Thoracic aorta (tissue), 2 donors: Measurements from ENCODE around the gene LSM6. TPM values are rescaled to one million over a fixed set of nuclear protein-coding genes. Genes with fewer than 3 reads are reported as not detected.
A peak's percentile ranks its signal among the peaks of the same experiment; 100 is the strongest.

Experiments used
- ATAC-seq: fragments of 150-250 bp; one replicate; pipeline ENCODE4 v1.8.0; 2017; ENCODE audit warnings: low read depth; ENCODE audit not compliant: insufficient number of reproducible peaks, low FRiP score
- DNase-seq: peaks from one replicate; pipeline ENCODE4 v3.0.0-alpha.2; 2020; ENCODE audit warnings: low spot score
- H3K27ac ChIP-seq, 2 donors: fragments of 200-600 bp; sonication (generic); 1 replicate in 1 of 2; 2 replicates in 1 of 2; pipeline ENCODE4 v1.5.1; 2016; ENCODE audit warnings: mild to moderate bottlenecking in 2 of 2, moderate library complexity in 2 of 2
- H3K27me3 ChIP-seq: fragments of 200-600 bp; sonication (generic); replicated peaks from 2 replicates; pipeline ENCODE4 v1.6.0; 2016; ENCODE audit warnings: mild to moderate bottlenecking; ENCODE audit not compliant: insufficient read depth
- H3K36me3 ChIP-seq: fragments of 200-600 bp; sonication (generic); one replicate; pipeline ENCODE4 v1.5.1; 2016
- H3K4me1 ChIP-seq, 2 donors: fragments of 200-600 bp; sonication (generic); 1 replicate in 1 of 2; 2 replicates in 1 of 2; pipeline versions ENCODE4 v1.5.1 to v1.6.0; 2016; ENCODE audit warnings: low read depth in 2 of 2, mild to moderate bottlenecking in 1 of 2; ENCODE audit not compliant: control insufficient read depth in 1 of 2
- H3K4me3 ChIP-seq: fragments of 200-600 bp; sonication (generic); 2 replicates; pipeline ENCODE4 v1.5.1; 2016; ENCODE audit warnings: mild to moderate bottlenecking
- H3K9me3 ChIP-seq: fragments of 200-600 bp; sonication (generic); 2 replicates; pipeline ENCODE4 v1.5.1; 2016
- CTCF ChIP-seq: fragments of 200-600 bp; sonication (generic); IDR thresholded peaks from one replicate; pipeline ENCODE4 v1.5.1; 2019; ENCODE audit warnings: antibody characterized with exemption
- total RNA-seq, 2 donors: library from RNA; depleted of rRNA; stranded (reverse); fragments of >200 nt; gene quantifications; one replicate each; pipeline versions ENCODE4 v1.1.0 to v1.2.3, GENCODE V29; 2016

Gene LSM6
- 10 to 100 TPM; 20.6 to 54.4 TPM for total RNA-seq

- Histone ChIP-seq H3K9me3 (no peaks in the 10 kb centered on the region), H3K4me1 (peaks cover 6 to 29% of the 10 kb centered on the region in 2 donors), H3K27me3 (no peaks in the 10 kb centered on the region), H3K4me3 (peak within 1 kb of the TSS; percentile 98), H3K36me3 (no peaks in the 10 kb centered on the region), H3K27ac (peak within 1 kb of the TSS; percentile 86)
- ATAC-seq (peak; percentile 70), DNase-seq (peak; percentile 20)
- peak; percentile 27 for TF ChIP-seq CTCF
These were observed at the start of gene LSM6 for GRCh38 chr4:146175541-146176453. Gene LSM6 (plus strand): TSS chr4:146175718. CDS start chr4:146182922, 7,204 bp downstream.

DNA sequence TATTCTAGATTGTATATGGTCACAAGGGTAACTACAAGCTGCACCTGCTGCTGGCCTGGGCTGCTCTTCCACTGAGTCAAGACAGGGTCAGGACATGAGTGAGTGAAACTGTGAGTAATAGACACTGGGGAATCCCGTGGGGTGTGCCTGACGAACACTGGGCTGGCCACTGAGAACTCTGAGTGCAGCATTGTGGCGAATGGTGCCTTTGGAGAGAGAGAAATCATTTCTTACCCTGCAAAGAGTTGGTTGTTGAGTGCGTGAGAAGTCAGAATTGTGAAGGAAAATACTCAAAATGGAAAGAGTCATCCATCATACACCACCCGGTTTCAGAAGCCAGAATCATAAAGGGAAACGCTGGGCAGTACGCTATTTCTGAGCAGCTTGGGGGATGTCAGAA is 43.1 kb upstream of the LSM6 start:
- no peak overlapping the region for H3K4me3 ChIP-seq
- no peak for TF ChIP-seq CTCF
- no peak overlapping the region for H3K27ac ChIP-seq
- DNase-seq: no peak
- ATAC-seq: no peak
- H3K27me3 ChIP-seq: no peaks in the 10 kb centered on the region
- H3K36me3 ChIP-seq: no peaks in the 10 kb centered on the region
- peaks cover 0 to 7% of the 10 kb centered on the region in 2 donors for H3K4me1 ChIP-seq
- no peaks in the 10 kb centered on the region for H3K9me3 ChIP-seq

- H3K4me1 ChIP-seq: peaks cover 0 to 7% of the 10 kb centered on the region in 2 donors
- DNase-seq (no peak), ATAC-seq (no peak)
- no peak for TF ChIP-seq CTCF
- no peaks in the 10 kb centered on the region for H3K9me3 ChIP-seq
- no peak overlapping the region for H3K27ac ChIP-seq
- no peaks in the 10 kb centered on the region for H3K36me3 ChIP-seq
- no peaks in the 10 kb centered on the region for H3K27me3 ChIP-seq
- H3K4me3 ChIP-seq: no peak overlapping the region
These were observed 40.6 kb upstream of the LSM6 start for GRCh38 chr4:146134761-146135445.

- no peak for TF ChIP-seq CTCF
- no peak for ATAC-seq
- Histone ChIP-seq H3K27ac (no peak overlapping the region), H3K27me3 (no peaks in the 10 kb centered on the region), H3K4me1 (peaks cover 0 to 7% of the 10 kb centered on the region in 2 donors), H3K4me3 (no peak overlapping the region), H3K9me3 (no peaks in the 10 kb centered on the region), H3K36me3 (no peaks in the 10 kb centered on the region)
- no peak for DNase-seq
These were observed 39.6 kb upstream of the LSM6 start for GRCh38 chr4:146135941-146136340.

- H3K36me3 ChIP-seq: no peaks in the 10 kb centered on the region
These were observed 32.8 kb upstream of the LSM6 start for GRCh38 chr4:146142768-146143167.

More at GRCh38 chr4:146142768-146143167, 32.8 kb upstream of the LSM6 start:
- DNase-seq: no peak
- no peaks in the 10 kb centered on the region for H3K4me1 ChIP-seq
- H3K27me3 ChIP-seq: no peaks in the 10 kb centered on the region
- TF ChIP-seq CTCF: no peak
- H3K9me3 ChIP-seq: no peaks in the 10 kb centered on the region
- H3K4me3 ChIP-seq: no peak overlapping the region
- no peak overlapping the region for H3K27ac ChIP-seq
- no peak for ATAC-seq
